H9 (cell line): ENCODE data around the gene GSE1. TPM values are rescaled to one million over a fixed set of nuclear protein-coding genes. Genes with fewer than 3 reads are reported as not detected.

Source experiments
- DNase-seq: peaks from one replicate; pipeline ENCODE4 v3.0.0-alpha.2; 2017
- H2AFZ ChIP-seq: one replicate; pipeline ENCODE4 v1.6.1; 2013; ENCODE audit warnings: mild to moderate bottlenecking, low read length, control low read depth, moderate library complexity
- H2AK5ac ChIP-seq: 2 replicates; pipeline ENCODE4 v1.6.1; 2013; ENCODE audit warnings: low read length, control low read depth, mixed read lengths; ENCODE audit not compliant: insufficient read length
- H2BK120ac ChIP-seq: one replicate; pipeline ENCODE4 v1.6.1; 2013; ENCODE audit warnings: low read depth, mild to moderate bottlenecking, low read length, control low read depth, inconsistent platforms; ENCODE audit not compliant: poor library complexity, severe bottlenecking
- H2BK12ac ChIP-seq: 2 replicates; pipeline ENCODE4 v1.6.1; 2013; ENCODE audit warnings: low read length, control low read depth, mixed read lengths, low read depth; ENCODE audit not compliant: insufficient read length
- H2BK15ac ChIP-seq: 2 replicates; pipeline ENCODE4 v1.6.1; 2013; ENCODE audit warnings: low read depth, low read length, control low read depth
- H2BK20ac ChIP-seq: one replicate; pipeline ENCODE4 v1.6.1; 2013; ENCODE audit warnings: low read depth, mild to moderate bottlenecking, low read length, control low read depth, inconsistent platforms; ENCODE audit not compliant: poor library complexity, severe bottlenecking
- H2BK5ac ChIP-seq: 2 replicates; pipeline ENCODE4 v1.6.1; 2013; ENCODE audit warnings: low read length, control low read depth, mixed read lengths; ENCODE audit not compliant: insufficient read length
- H3K14ac ChIP-seq: 2 replicates; pipeline ENCODE4 v1.6.1; 2013; ENCODE audit warnings: low read length, control low read depth; ENCODE audit not compliant: insufficient read depth
- H3K18ac ChIP-seq: 2 replicates; pipeline ENCODE4 v1.6.1; 2013; ENCODE audit warnings: low read depth, mild to moderate bottlenecking, mixed read lengths, low read length, control low read depth; ENCODE audit not compliant: insufficient read length
- H3K23ac ChIP-seq: 2 replicates; pipeline ENCODE4 v1.6.1; 2013; ENCODE audit warnings: low read length, control low read depth, mixed read lengths, low read depth; ENCODE audit not compliant: insufficient read length
- H3K23me2 ChIP-seq: 2 replicates; pipeline ENCODE4 v1.6.1; 2013; ENCODE audit warnings: low read depth, mild to moderate bottlenecking, mixed read lengths, low read length, control low read depth; ENCODE audit not compliant: insufficient read length, poor library complexity, severe bottlenecking
- H3K27ac ChIP-seq: 2 replicates; pipeline ENCODE4 v1.5.1; 2013; ENCODE audit warnings: low read length, control low read depth, mixed read lengths, low read depth; ENCODE audit not compliant: insufficient read length
- H3K27me3 ChIP-seq: 2 replicates; pipeline ENCODE4 v1.6.1; 2013; ENCODE audit warnings: low read length, control low read depth, inconsistent platforms; ENCODE audit not compliant: insufficient read depth
- H3K4ac ChIP-seq: 2 replicates; pipeline ENCODE4 v1.6.1; 2013; ENCODE audit warnings: low read depth, mild to moderate bottlenecking, control low read depth, inconsistent platforms, low read length, moderate library complexity
- H3K4me1 ChIP-seq: 2 replicates; pipeline ENCODE4 v1.6.1; 2013; ENCODE audit warnings: low read length, control low read depth, inconsistent platforms; ENCODE audit not compliant: insufficient read depth
- H3K4me2 ChIP-seq: 2 replicates; pipeline ENCODE4 v1.6.1; 2013; ENCODE audit warnings: low read length, control low read depth, mixed read lengths; ENCODE audit not compliant: insufficient read length, insufficient read depth
- H3K56ac ChIP-seq: 2 replicates; pipeline ENCODE4 v1.6.1; 2013; ENCODE audit warnings: low read depth, mild to moderate bottlenecking, mixed read lengths, low read length, control low read depth; ENCODE audit not compliant: insufficient read length
- H3K79me1 ChIP-seq: 2 replicates; pipeline ENCODE4 v1.6.1; 2013; ENCODE audit warnings: low read depth, mild to moderate bottlenecking, moderate library complexity, low read length, control low read depth, inconsistent platforms; ENCODE audit not compliant: insufficient read depth, poor library complexity, severe bottlenecking
- H3K79me2 ChIP-seq: 2 replicates; pipeline ENCODE4 v1.6.1; 2013; ENCODE audit warnings: low read length, control low read depth, inconsistent platforms; ENCODE audit not compliant: insufficient read depth
- H3K9ac ChIP-seq: 2 replicates; pipeline ENCODE4 v1.6.1; 2013; ENCODE audit warnings: low read length, control low read depth, mixed read lengths; ENCODE audit not compliant: insufficient read length; ENCODE audit errors: extremely low read depth
- H3K9me3 ChIP-seq: one replicate; pipeline ENCODE4 v1.6.1; 2013; ENCODE audit warnings: low read depth, low read length, inconsistent platforms; ENCODE audit not compliant: control insufficient read depth
- H3T11ph ChIP-seq: one replicate; pipeline ENCODE4 v1.6.1; 2013; ENCODE audit warnings: mild to moderate bottlenecking, low read length, control low read depth, inconsistent platforms
- H4K20me1 ChIP-seq: one replicate; pipeline ENCODE4 v1.6.1; 2013; ENCODE audit not compliant: control insufficient read depth, insufficient read length, insufficient read depth
- H4K5ac ChIP-seq: 2 replicates; pipeline ENCODE4 v1.6.1; 2013; ENCODE audit warnings: low read depth, mild to moderate bottlenecking, mixed read lengths, low read length, control low read depth; ENCODE audit not compliant: insufficient read length
- H4K8ac ChIP-seq: replicated peaks from 2 replicates; pipeline ENCODE4 v1.6.1; 2013; ENCODE audit warnings: low read length, control low read depth, mixed read lengths, low read depth; ENCODE audit not compliant: insufficient read length
- H4K91ac ChIP-seq: 2 replicates; pipeline ENCODE4 v1.6.1; 2013; ENCODE audit warnings: low read depth, mild to moderate bottlenecking, moderate library complexity, mixed read lengths, low read length, control low read depth; ENCODE audit not compliant: insufficient read length
- H3K27ac Mint-ChIP-seq, 3 experiments: 2 replicates in 2 of 3; 3 replicates in 1 of 3; pipeline ENCODE4 v1.8.0; 2020 to 2021; ENCODE audit warnings: mixed read lengths in 3 of 3, mild to moderate bottlenecking in 1 of 3, moderate library complexity in 1 of 3
- H3K27me3 Mint-ChIP-seq: 2 replicates; pipeline ENCODE4 v1.8.0; 2021; ENCODE audit warnings: low read depth, mild to moderate bottlenecking, moderate library complexity, mixed read lengths
- H3K36me3 Mint-ChIP-seq, 3 experiments: 2 replicates in 2 of 3; 3 replicates in 1 of 3; pipeline ENCODE4 v1.8.0; 2020 to 2021; ENCODE audit warnings: low read depth in 3 of 3, mixed read lengths in 3 of 3; ENCODE audit not compliant: insufficient read depth in 1 of 3
- H3K4me1 Mint-ChIP-seq, 2 experiments: 2 replicates each; pipeline ENCODE4 v1.8.0; 2020; ENCODE audit warnings: mixed read lengths in 2 of 2
- H3K4me3 Mint-ChIP-seq, 2 experiments: 2 replicates in 1 of 2; 3 replicates in 1 of 2; pipeline ENCODE4 v1.8.0; 2020 to 2021; ENCODE audit warnings: mild to moderate bottlenecking in 2 of 2, mixed read lengths in 2 of 2, moderate library complexity in 1 of 2
- H3K9me3 Mint-ChIP-seq, 2 experiments: 2 replicates in 1 of 2; 3 replicates in 1 of 2; pipeline ENCODE4 v1.8.0; 2020; ENCODE audit warnings: mild to moderate bottlenecking in 2 of 2, mixed read lengths in 2 of 2, moderate library complexity in 1 of 2
- WGBS: extraction: QIAGEN DNeasy Blood & Tissue Kit; methylation state at CpG from one replicate; pipeline ENCODE4 v1.1.7; 2013; ENCODE audit warnings: missing lambda C conversion rate, low lambda C conversion rate, mixed read lengths; ENCODE audit not compliant: insufficient read length; ENCODE audit errors: extremely low coverage; 5-methylcytosine and 5-hydroxymethylcytosine counted together
- total RNA-seq: library from RNA; stranded (reverse); gene quantifications from 2 replicates; pipeline ENCODE4 v1.2.1, GENCODE V29; 2021
- TF ChIP-seq, protein P1 (sequence below): fragments of 200-600 bp; sonication (generic); conservative IDR thresholded peaks from 3 replicates; pipeline ENCODE4 v1.8.0; 2021; ENCODE audit warnings: antibody characterized with exemption, mild to moderate bottlenecking

Gene GSE1
- total RNA-seq, 1 experiment from 2014 or later, result 125 TPM

DNA sequence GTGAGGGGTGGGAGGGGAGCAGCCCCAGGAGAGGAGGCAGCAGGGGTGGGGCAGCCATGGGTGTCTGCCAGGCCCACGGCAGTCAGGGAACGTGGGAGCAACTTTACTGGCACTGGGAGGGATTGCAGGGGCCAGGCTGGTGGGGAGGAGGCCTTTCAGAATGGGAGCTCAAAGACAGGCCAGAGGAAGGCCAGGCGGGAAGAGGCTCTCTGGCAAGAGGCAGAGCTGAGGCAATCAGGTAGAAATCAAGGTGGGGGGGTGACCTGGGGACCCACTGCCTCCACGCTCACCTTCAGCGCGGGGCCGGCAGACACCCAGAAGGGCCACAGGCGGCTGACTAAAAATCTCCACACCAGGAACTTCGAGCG lies 11.9 kb upstream of the GSE1 start:
- Histone ChIP-seq H2BK15ac (no peak overlapping the region), H3T11ph (no peak overlapping the region), H3K14ac (0 out of 2 replicates have a peak overlapping the region, but pooled peaks have one; percentile 50), H3K4me1 (peaks cover 17% of the 10 kb centered on the region; the same call in 1 of the 2 replicates), H3K9me3 (no peaks in the 10 kb centered on the region), H4K91ac (no peak overlapping the region), H3K23me2 (no peaks in the 10 kb centered on the region), H3K9ac (no peak overlapping the region), H3K4me2 (no peak overlapping the region), H3K79me2 (0 out of 2 replicates have a peak, but pooled peaks cover 3% of the 10 kb centered on the region), H4K5ac (no peak overlapping the region), H3K27ac (no peak overlapping the region), H4K8ac (no peak overlapping the region), H3K56ac (no peak overlapping the region), H3K4ac (no peak overlapping the region), H2BK120ac (no peak overlapping the region), H2AK5ac (no peak overlapping the region), H3K79me1 (no peaks in the 10 kb centered on the region), H4K20me1 (no peaks in the 10 kb centered on the region), H2AFZ (no peak overlapping the region), H3K23ac (no peak overlapping the region), H3K18ac (no peak overlapping the region), H2BK12ac (no peak overlapping the region), H2BK5ac (no peak overlapping the region), H2BK20ac (no peak overlapping the region), H3K27me3 (no peaks in the 10 kb centered on the region)
- TF ChIP-seq, protein P1, sequence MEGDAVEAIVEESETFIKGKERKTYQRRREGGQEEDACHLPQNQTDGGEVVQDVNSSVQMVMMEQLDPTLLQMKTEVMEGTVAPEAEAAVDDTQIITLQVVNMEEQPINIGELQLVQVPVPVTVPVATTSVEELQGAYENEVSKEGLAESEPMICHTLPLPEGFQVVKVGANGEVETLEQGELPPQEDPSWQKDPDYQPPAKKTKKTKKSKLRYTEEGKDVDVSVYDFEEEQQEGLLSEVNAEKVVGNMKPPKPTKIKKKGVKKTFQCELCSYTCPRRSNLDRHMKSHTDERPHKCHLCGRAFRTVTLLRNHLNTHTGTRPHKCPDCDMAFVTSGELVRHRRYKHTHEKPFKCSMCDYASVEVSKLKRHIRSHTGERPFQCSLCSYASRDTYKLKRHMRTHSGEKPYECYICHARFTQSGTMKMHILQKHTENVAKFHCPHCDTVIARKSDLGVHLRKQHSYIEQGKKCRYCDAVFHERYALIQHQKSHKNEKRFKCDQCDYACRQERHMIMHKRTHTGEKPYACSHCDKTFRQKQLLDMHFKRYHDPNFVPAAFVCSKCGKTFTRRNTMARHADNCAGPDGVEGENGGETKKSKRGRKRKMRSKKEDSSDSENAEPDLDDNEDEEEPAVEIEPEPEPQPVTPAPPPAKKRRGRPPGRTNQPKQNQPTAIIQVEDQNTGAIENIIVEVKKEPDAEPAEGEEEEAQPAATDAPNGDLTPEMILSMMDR, result no peak
- Mint-ChIP-seq H3K36me3 (peaks cover 0 to 4% (median 0%) of the 10 kb centered on the region in 3 experiments; a peak in 1 of 7 replicates), H3K9me3 (no peaks in the 10 kb centered on the region; a peak in 1 of 5 replicates), H3K4me3 (peak overlapping the region in 1 of 2 experiments; percentile 16; a peak in 1 of 5 replicates), H3K4me1 (peaks cover 61 to 66% of the 10 kb centered on the region in 2 experiments), H3K27ac (peak overlapping the region; percentile 44 to 97 (median 53); a peak in 2 of 7 replicates), H3K27me3 (no peaks in the 10 kb centered on the region)
- DNase-seq, result no peak
- no CpG with 5 or more reads among the region's 10 CpGs for whole genome bisulfite sequencing
